Activated T-helper 1 cell treated with anti-CD3 and anti-CD28 coated beads, Interleukin-12 subunit alpha, Interleukin-12 subunit beta, Interleukin-2, Interleukin-4 antibody, amounts not matched to agents 30 ng/mL and 10 ng/mL and 1 ng/mL, durations not matched to agents 14 hours and 24 hours and 36 hours (primary cell): ENCODE data around the gene TPO. TPM values are rescaled to one million over a fixed set of nuclear protein-coding genes. Genes with fewer than 3 reads are reported as not detected.
"Not testable (repeated sequence)": the region's sequence is repeated elsewhere in the genome, so short reads cannot be mapped to it uniquely, and the experiment has no call there.

Experiments used
- DNase-seq: peaks from one replicate; pipeline ENCODE4 v3.0.0; 2021; ENCODE audit warnings: low spot score
- H3K27ac Mint-ChIP-seq: one replicate; pipeline ENCODE4 v1.8.0; 2021; ENCODE audit warnings: mild to moderate bottlenecking, mixed read lengths
- H3K27me3 Mint-ChIP-seq: one replicate; pipeline ENCODE4 v1.8.0; 2022; ENCODE audit warnings: mild to moderate bottlenecking, moderate library complexity, mixed read lengths; ENCODE audit not compliant: insufficient read depth
- H3K36me3 Mint-ChIP-seq: one replicate; pipeline ENCODE4 v1.8.0; 2021; ENCODE audit warnings: low read depth, mixed read lengths
- H3K4me1 Mint-ChIP-seq: one replicate; pipeline ENCODE4 v1.8.0; 2021; ENCODE audit warnings: low read depth, mixed read lengths
- H3K4me3 Mint-ChIP-seq: one replicate; pipeline ENCODE4 v1.8.0; 2021; ENCODE audit warnings: mild to moderate bottlenecking, moderate library complexity, mixed read lengths
- H3K9me3 Mint-ChIP-seq: one replicate; pipeline ENCODE4 v1.8.0; 2021; ENCODE audit warnings: mixed read lengths
- intact Hi-C: fragments of 100-400 bp; cut with micrococcal nuclease; formaldehyde crosslinking; loops from one replicate; pipeline ENCODE4 v1.15.1; 2024
- total RNA-seq: library from RNA; stranded (reverse); gene quantifications from 2 replicates; pipeline ENCODE4 v1.2.3, GENCODE V29; 2022

Gene TPO
- total RNA-seq, 1 donor from 2014 or later: not detected

GRCh38 chr2:1509271-1510065 lies 96.2 kb downstream of the TPO start:
- peak; percentile 29 for DNase-seq
- Mint-ChIP-seq H3K9me3 (peaks cover 5% of the 10 kb centered on the region), H3K4me1 (peaks cover 27% of the 10 kb centered on the region), H3K27ac (peak overlapping the region; percentile 42), H3K36me3 (no peaks in the 10 kb centered on the region), H3K27me3 (peaks cover 2% of the 10 kb centered on the region), H3K4me3 (peak overlapping the region; percentile 15)
- intact Hi-C loops: no loop called here

GRCh38 chr2:1510176-1510575 lies 96.9 kb downstream of the TPO start:
- peak overlapping the region; percentile 42 for H3K27ac Mint-ChIP-seq
- intact Hi-C loops: no loop called here
- peaks cover 5% of the 10 kb centered on the region for H3K9me3 Mint-ChIP-seq
- H3K36me3 Mint-ChIP-seq: no peaks in the 10 kb centered on the region
- no peak for DNase-seq
- peak overlapping the region; percentile 15 for H3K4me3 Mint-ChIP-seq
- peaks cover 27% of the 10 kb centered on the region for H3K4me1 Mint-ChIP-seq
- no peaks in the 10 kb centered on the region for H3K27me3 Mint-ChIP-seq

GRCh38 chr2:1511455-1511854 lies 98.2 kb downstream of the TPO start:
- DNase-seq: no peak
- intact Hi-C loops: no loop called here
- no peaks in the 10 kb centered on the region for H3K36me3 Mint-ChIP-seq
- H3K27ac Mint-ChIP-seq: no peak overlapping the region
- H3K4me1 Mint-ChIP-seq: peaks cover 27% of the 10 kb centered on the region
- no peak overlapping the region for H3K4me3 Mint-ChIP-seq
- H3K9me3 Mint-ChIP-seq: peaks cover 5% of the 10 kb centered on the region
- H3K27me3 Mint-ChIP-seq: no peaks in the 10 kb centered on the region

- peaks cover 27% of the 10 kb centered on the region for H3K4me1 Mint-ChIP-seq
- no peak overlapping the region for H3K4me3 Mint-ChIP-seq
- intact Hi-C loops: no loop called here
- H3K27ac Mint-ChIP-seq: no peak overlapping the region
- H3K36me3 Mint-ChIP-seq: no peaks in the 10 kb centered on the region
- H3K9me3 Mint-ChIP-seq: peaks cover 5% of the 10 kb centered on the region
- H3K27me3 Mint-ChIP-seq: no peaks in the 10 kb centered on the region
- DNase-seq: no peak
Observed at GRCh38 chr2:1512321-1513289, 99.3 kb downstream of the TPO start.

- Mint-ChIP-seq H3K36me3 (no peaks in the 10 kb centered on the region), H3K27ac (no peak overlapping the region), H3K4me1 (peaks cover 33% of the 10 kb centered on the region), H3K4me3 (no peak overlapping the region), H3K27me3 (no peaks in the 10 kb centered on the region), H3K9me3 (peaks cover 5% of the 10 kb centered on the region)
- intact Hi-C loops: no loop called here
- DNase-seq: no peak
Observed at GRCh38 chr2:1514391-1515072, 101.3 kb downstream of the TPO start.

- Mint-ChIP-seq H3K4me1 (peaks cover 28% of the 10 kb centered on the region), H3K36me3 (no peaks in the 10 kb centered on the region), H3K9me3 (peaks cover under 1% of the 10 kb centered on the region), H3K4me3 (no peak overlapping the region), H3K27ac (no peak overlapping the region), H3K27me3 (no peaks in the 10 kb centered on the region)
- intact Hi-C loops: no loop called here
- DNase-seq: no peak
Observed at GRCh38 chr2:1515073-1515430, 101.8 kb downstream of the TPO start.

GRCh38 chr2:1515986-1516797 lies 102.9 kb downstream of the TPO start:
- DNase-seq: no peak
- H3K4me3 Mint-ChIP-seq: no peak overlapping the region
- H3K4me1 Mint-ChIP-seq: peaks cover 20% of the 10 kb centered on the region
- no peaks in the 10 kb centered on the region for H3K36me3 Mint-ChIP-seq
- H3K9me3 Mint-ChIP-seq: no peaks in the 10 kb centered on the region
- no peaks in the 10 kb centered on the region for H3K27me3 Mint-ChIP-seq
- no peak overlapping the region for H3K27ac Mint-ChIP-seq
- intact Hi-C loops: no loop called here

GRCh38 chr2:1516798-1517060 lies 103.5 kb downstream of the TPO start:
- no peak for DNase-seq
- Mint-ChIP-seq H3K27ac (no peak overlapping the region), H3K9me3 (no peaks in the 10 kb centered on the region), H3K27me3 (no peaks in the 10 kb centered on the region), H3K4me1 (peaks cover 17% of the 10 kb centered on the region), H3K4me3 (no peak overlapping the region), H3K36me3 (no peaks in the 10 kb centered on the region)
- intact Hi-C loops: no loop called here

- DNase-seq, H3K27me3 Mint-ChIP-seq, H3K27ac Mint-ChIP-seq, H3K9me3 Mint-ChIP-seq, intact Hi-C loops, H3K36me3 Mint-ChIP-seq, H3K4me3 Mint-ChIP-seq: not testable (repeated sequence)
- H3K4me1 Mint-ChIP-seq: peaks cover 16% of the 10 kb centered on the region
Observed at GRCh38 chr2:1517291-1517690, 104.0 kb downstream of the TPO start.

- Mint-ChIP-seq H3K27me3 (peaks cover 3% of the 10 kb centered on the region), H3K27ac (no peak overlapping the region), H3K9me3 (no peaks in the 10 kb centered on the region), H3K4me3 (peak overlapping the region; percentile 15), H3K4me1 (peaks cover 16% of the 10 kb centered on the region), H3K36me3 (no peaks in the 10 kb centered on the region)
- no peak for DNase-seq
- intact Hi-C loops: no loop called here
Observed at GRCh38 chr2:1517786-1518185, 104.5 kb downstream of the TPO start.

GRCh38 chr2:1518331-1518803 lies 105.1 kb downstream of the TPO start:
- Mint-ChIP-seq H3K4me3 (peak overlapping the region; percentile 15), H3K4me1 (peaks cover 16% of the 10 kb centered on the region), H3K27me3 (peaks cover 3% of the 10 kb centered on the region), H3K9me3 (no peaks in the 10 kb centered on the region), H3K36me3 (no peaks in the 10 kb centered on the region), H3K27ac (peak overlapping the region; percentile 1)
- no peak for DNase-seq
- intact Hi-C loops: no loop called here

- no peaks in the 10 kb centered on the region for H3K36me3 Mint-ChIP-seq
- peaks cover 3% of the 10 kb centered on the region for H3K27me3 Mint-ChIP-seq
- H3K4me1 Mint-ChIP-seq: peaks cover 16% of the 10 kb centered on the region
- H3K9me3 Mint-ChIP-seq: no peaks in the 10 kb centered on the region
- intact Hi-C loops: no loop called here
- DNase-seq: no peak
- no peak overlapping the region for H3K4me3 Mint-ChIP-seq
- peak overlapping the region; percentile 1 for H3K27ac Mint-ChIP-seq
Observed at GRCh38 chr2:1518867-1519530, 105.7 kb downstream of the TPO start.
